Panc1 (cell line): ENCODE measurements around the gene GPC1. TPM values are rescaled to one million over a fixed set of nuclear protein-coding genes. Genes with fewer than 3 reads are reported as not detected.

Experiments
- ATAC-seq: fragments of 200-7000 bp; cut with Tn5 transposase; 2 replicates; pipeline ENCODE4 v1.9.1; 2020; ENCODE audit warnings: mild to moderate bottlenecking, moderate library complexity
- BruUV-seq: library from RNA; stranded (reverse); fragments of 400-500 nt; replicated peaks from 2 replicates; lab custom pipeline; 2021; lab: Mats Ljungman, UMichigan
- CTCF ChIA-PET: fragments of 300-600 bp; sonication (Branson Sonifier 250); formaldehyde crosslinking; loops from one replicate; lab custom pipeline; 2022; ENCODE audit warnings: antibody characterized with exemption; lab: Charles Lee
- POLR2A ChIA-PET: fragments of 300-600 bp; sonication (Branson Sonifier 250); formaldehyde crosslinking; loops from one replicate; lab custom pipeline; 2022; ENCODE audit warnings: antibody characterized with exemption; lab: Charles Lee
- DNase-seq: peaks from one replicate; pipeline ENCODE4 v3.0.0-alpha.2; 2010; ENCODE audit warnings: low read depth, low spot score
- H3K27ac ChIP-seq: 2 replicates; pipeline ENCODE4 v1.5.1; 2011; ENCODE audit warnings: mild to moderate bottlenecking, low read length, inconsistent platforms
- H3K27me3 ChIP-seq: fragments of 200-500 bp; sonication (Bioruptor generic); 2 replicates; pipeline ENCODE4 v1.6.0; 2014; ENCODE audit warnings: low read length, inconsistent platforms; ENCODE audit not compliant: control insufficient read depth, insufficient read depth
- H3K36me3 ChIP-seq: fragments of 200-500 bp; sonication (Bioruptor generic); 2 replicates; pipeline ENCODE4 v1.5.1; 2014; ENCODE audit warnings: inconsistent platforms, mild to moderate bottlenecking, low read length, moderate library complexity; ENCODE audit not compliant: control insufficient read depth, insufficient read depth
- H3K4me1 ChIP-seq: 2 replicates; pipeline ENCODE4 v1.5.1; 2011; ENCODE audit warnings: inconsistent platforms, mild to moderate bottlenecking, low read length, moderate library complexity; ENCODE audit not compliant: control insufficient read depth, insufficient read depth
- H3K4me3 ChIP-seq, 2 experiments: 2 replicates each; pipeline ENCODE4 v1.5.1; 2011 to 2012; ENCODE audit warnings: low read depth in 2 of 2, low read length in 2 of 2, mild to moderate bottlenecking in 2 of 2, inconsistent platforms in 1 of 2, moderate library complexity in 1 of 2
- H3K9me3 ChIP-seq: fragments of 200-500 bp; sonication (Bioruptor generic); 2 replicates; pipeline ENCODE4 v1.5.1; 2014; ENCODE audit warnings: low read depth, mild to moderate bottlenecking, inconsistent platforms, low read length, moderate library complexity; ENCODE audit not compliant: control insufficient read depth, insufficient read depth
- POLR2AphosphoS5 ChIP-seq: IDR thresholded peaks from 2 replicates; pipeline ENCODE4 v1.6.1; 2012; ENCODE audit warnings: mild to moderate bottlenecking, low read depth, low read length, moderate library complexity
- REST ChIP-seq, 2 experiments: IDR thresholded peaks; 2 replicates each; pipeline ENCODE4 v1.6.1; 2011 to 2012; ENCODE audit warnings: low read depth in 2 of 2, control low read depth in 1 of 2, low read length in 1 of 2, mild to moderate bottlenecking in 1 of 2, moderate library complexity in 1 of 2; ENCODE audit not compliant: insufficient read depth in 1 of 2
- SIN3A ChIP-seq: IDR thresholded peaks from 2 replicates; pipeline ENCODE4 v1.6.1; 2012; ENCODE audit warnings: low read depth, mild to moderate bottlenecking, low read length, moderate library complexity, borderline replicate concordance; ENCODE audit not compliant: insufficient read depth
- TCF7L2 ChIP-seq: IDR thresholded peaks from 2 replicates; pipeline ENCODE4 v1.6.1; 2011; ENCODE audit warnings: mild to moderate bottlenecking, low read depth, low read length, inconsistent platforms
- in situ Hi-C: cut with HindIII; loops from 2 replicates; pipeline ENCODE4 v1.10.0; 2016; ENCODE audit warnings: low sequenced_read_pairs, low pct_unique_long_range_greater_than_20kb
- intact Hi-C: fragments of 100-400 bp; cut with micrococcal nuclease; formaldehyde crosslinking; loops from one replicate; pipeline ENCODE4 v1.10.0; 2022; ENCODE audit not compliant: unreplicated experiment
- total RNA-seq: library from RNA; stranded (reverse); gene quantifications from one replicate; pipeline ENCODE4 v1.2.1, GENCODE V29; 2021; ENCODE audit not compliant: unreplicated experiment
- TF ChIP-seq, protein P1 (sequence below): fragments of 450-650 bp; IDR thresholded peaks from 2 replicates; pipeline ENCODE4 v1.5.1; 2017; ENCODE audit warnings: mild to moderate bottlenecking

The GPC1 gene
- total RNA-seq, 1 experiment from 2014 or later = 88.7 TPM

- Histone ChIP-seq H3K36me3 (no peaks in the 10 kb centered on the region; the same call in 1 of the 2 replicates), H3K9me3 (no peaks in the 10 kb centered on the region), H3K27ac (no peak overlapping the region), H3K27me3 (no peaks in the 10 kb centered on the region), H3K4me3 (no peak overlapping the region), H3K4me1 (peaks cover 27% of the 10 kb centered on the region)
- no TSS peak for BruUV-seq
- no peak for DNase-seq
- TF ChIP-seq REST (IDR thresholded peaks at IDR 0.05; ENCODE audit: insufficient read depth in 1 of 2, low read depth in 2 of 2, low read length in 1 of 2) = no peak
- TF ChIP-seq POLR2AphosphoS5 = no peak
- no peak for TF ChIP-seq SIN3A
- TF ChIP-seq TCF7L2 = no peak
- TF ChIP-seq, protein P1, sequence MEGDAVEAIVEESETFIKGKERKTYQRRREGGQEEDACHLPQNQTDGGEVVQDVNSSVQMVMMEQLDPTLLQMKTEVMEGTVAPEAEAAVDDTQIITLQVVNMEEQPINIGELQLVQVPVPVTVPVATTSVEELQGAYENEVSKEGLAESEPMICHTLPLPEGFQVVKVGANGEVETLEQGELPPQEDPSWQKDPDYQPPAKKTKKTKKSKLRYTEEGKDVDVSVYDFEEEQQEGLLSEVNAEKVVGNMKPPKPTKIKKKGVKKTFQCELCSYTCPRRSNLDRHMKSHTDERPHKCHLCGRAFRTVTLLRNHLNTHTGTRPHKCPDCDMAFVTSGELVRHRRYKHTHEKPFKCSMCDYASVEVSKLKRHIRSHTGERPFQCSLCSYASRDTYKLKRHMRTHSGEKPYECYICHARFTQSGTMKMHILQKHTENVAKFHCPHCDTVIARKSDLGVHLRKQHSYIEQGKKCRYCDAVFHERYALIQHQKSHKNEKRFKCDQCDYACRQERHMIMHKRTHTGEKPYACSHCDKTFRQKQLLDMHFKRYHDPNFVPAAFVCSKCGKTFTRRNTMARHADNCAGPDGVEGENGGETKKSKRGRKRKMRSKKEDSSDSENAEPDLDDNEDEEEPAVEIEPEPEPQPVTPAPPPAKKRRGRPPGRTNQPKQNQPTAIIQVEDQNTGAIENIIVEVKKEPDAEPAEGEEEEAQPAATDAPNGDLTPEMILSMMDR = no peak
- intact Hi-C loops (no loop called here), in situ Hi-C loops (no loop called here)
- no peak for ATAC-seq
- ChIA-PET CTCF (no interaction called here), POLR2A (no interaction called here)
These were observed 26.1 kb downstream of the GPC1 start for GRCh38 chr2:240461471-240462072.

DNA sequence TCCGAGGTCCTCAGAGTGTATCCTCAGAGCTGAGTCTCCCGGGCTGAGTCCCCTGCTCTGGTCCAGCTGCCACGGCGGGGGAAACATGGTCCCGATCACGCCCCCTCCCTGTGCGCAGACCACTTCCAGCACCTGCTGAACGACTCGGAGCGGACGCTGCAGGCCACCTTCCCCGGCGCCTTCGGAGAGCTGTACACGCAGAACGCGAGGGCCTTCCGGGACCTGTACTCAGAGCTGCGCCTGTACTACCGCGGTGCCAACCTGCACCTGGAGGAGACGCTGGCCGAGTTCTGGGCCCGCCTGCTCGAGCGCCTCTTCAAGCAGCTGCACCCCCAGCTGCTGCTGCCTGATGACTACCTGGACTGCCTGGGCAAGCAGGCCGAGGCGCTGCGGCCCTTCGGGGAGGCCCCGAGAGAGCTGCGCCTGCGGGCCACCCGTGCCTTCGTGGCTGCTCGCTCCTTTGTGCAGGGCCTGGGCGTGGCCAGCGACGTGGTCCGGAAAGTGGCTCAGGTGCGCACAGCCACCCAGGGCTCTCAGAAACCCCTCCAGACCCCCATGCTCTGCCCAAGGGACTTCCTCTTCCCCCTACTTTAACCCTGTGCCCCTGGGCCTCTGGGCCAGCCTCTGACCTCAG, 26.7 kb downstream of the GPC1 start:
- no peaks in the 10 kb centered on the region; the same call in 1 of the 2 replicates for H3K36me3 ChIP-seq
- H3K9me3 ChIP-seq = no peaks in the 10 kb centered on the region
- H3K27ac ChIP-seq = no peak overlapping the region
- ATAC-seq = no peak
- ChIA-PET CTCF (no interaction called here), POLR2A (no interaction called here)
- TF ChIP-seq POLR2AphosphoS5 (no peak), SIN3A (no peak), REST (IDR thresholded peaks at IDR 0.05; ENCODE audit: insufficient read depth in 1 of 2, low read depth in 2 of 2, low read length in 1 of 2) (no peak), TCF7L2 (no peak)
- TF ChIP-seq, protein P1 = no peak
- in situ Hi-C loops (no loop called here), intact Hi-C loops (no loop called here)
- no peak overlapping the region for H3K4me3 ChIP-seq
- peaks cover 24% of the 10 kb centered on the region for H3K4me1 ChIP-seq
- H3K27me3 ChIP-seq = no peaks in the 10 kb centered on the region
- no peak for DNase-seq
- BruUV-seq = no TSS peak
